OCI-LY7 (cell line): Measurements from ENCODE around the gene VAMP4. TPM values are rescaled to one million over a fixed set of nuclear protein-coding genes. Genes with fewer than 3 reads are reported as not detected.

Source experiments
- BruUV-seq: library from RNA; stranded (reverse); fragments of 400-500 nt; replicated peaks from 2 replicates; lab custom pipeline; 2021; lab: Mats Ljungman, UMichigan
- CTCF ChIA-PET: fragments of 300-600 bp; sonication (Branson Sonifier 250); formaldehyde crosslinking; loops from one replicate; lab custom pipeline; 2022; ENCODE audit warnings: antibody characterized with exemption; ENCODE audit not compliant: unreplicated experiment; lab: Charles Lee
- POLR2A ChIA-PET: fragments of 300-600 bp; sonication (Branson Sonifier 250); formaldehyde crosslinking; loops from one replicate; lab custom pipeline; 2022; ENCODE audit warnings: antibody characterized with exemption; lab: Charles Lee
- DNase-seq: peaks from one replicate; pipeline ENCODE4 v3.0.0-alpha.2; 2015; ENCODE audit warnings: low spot score
- H2AFZ ChIP-seq: fragments of 200-600 bp; sonication (generic), shearing (Covaris generic); 2 replicates; pipeline ENCODE4 v1.6.1; 2014; ENCODE audit warnings: mild to moderate bottlenecking, antibody characterized with exemption, low read length, moderate library complexity
- H3K27ac ChIP-seq: fragments of 200-600 bp; sonication (generic); 2 replicates; pipeline ENCODE4 v1.5.1; 2014; ENCODE audit warnings: mixed run types, low read depth, mild to moderate bottlenecking, moderate library complexity, low read length, inconsistent platforms; ENCODE audit not compliant: poor library complexity, severe bottlenecking
- H3K36me3 ChIP-seq: fragments of 200-600 bp; sonication (generic); 2 replicates; pipeline ENCODE4 v1.6.1; 2014; ENCODE audit warnings: mild to moderate bottlenecking, antibody characterized with exemption, low read length, moderate library complexity, mixed read lengths; ENCODE audit not compliant: insufficient read depth
- H3K4me1 ChIP-seq: fragments of 200-600 bp; sonication (generic); 2 replicates; pipeline ENCODE4 v1.5.1; 2014; ENCODE audit warnings: mild to moderate bottlenecking, low read length; ENCODE audit not compliant: insufficient read depth, poor library complexity, severe bottlenecking
- H3K4me2 ChIP-seq: fragments of 200-600 bp; sonication (generic); 2 replicates; pipeline ENCODE4 v1.6.1; 2014; ENCODE audit warnings: mild to moderate bottlenecking, low read length
- H3K4me3 ChIP-seq: fragments of 200-600 bp; sonication (generic); 2 replicates; pipeline ENCODE4 v1.5.1; 2014; ENCODE audit warnings: mild to moderate bottlenecking, low read depth, low read length; ENCODE audit not compliant: poor library complexity, severe bottlenecking
- H3K79me2 ChIP-seq: fragments of 200-600 bp; sonication (generic); 2 replicates; pipeline ENCODE4 v1.6.1; 2016; ENCODE audit warnings: low read depth, mild to moderate bottlenecking, low read length, moderate library complexity, mixed read lengths; ENCODE audit not compliant: insufficient read depth
- H3K9me2 ChIP-seq: fragments of 200-600 bp; sonication (generic); 2 replicates; pipeline ENCODE4 v1.6.1; 2016; ENCODE audit warnings: mild to moderate bottlenecking, low read length, mixed read lengths; ENCODE audit not compliant: insufficient read depth
- H3K9me3 ChIP-seq: fragments of 200-600 bp; sonication (generic); 2 replicates; pipeline ENCODE4 v1.6.1; 2014; ENCODE audit warnings: mild to moderate bottlenecking, mixed run types, low read length, mixed read lengths
- H4K20me1 ChIP-seq: fragments of 200-600 bp; sonication (generic); 2 replicates; pipeline ENCODE4 v1.6.1; 2014; ENCODE audit warnings: mild to moderate bottlenecking, antibody characterized with exemption, low read length, moderate library complexity, mixed read lengths; ENCODE audit not compliant: insufficient read depth
- CTCF ChIP-seq: fragments of 200-600 bp; sonication (generic); conservative IDR thresholded peaks from 2 replicates; pipeline ENCODE4 v1.5.1; 2014; ENCODE audit warnings: mild to moderate bottlenecking, antibody characterized with exemption, low read length, moderate library complexity, mixed read lengths
- EZH2phosphoT487 ChIP-seq: fragments of 200-600 bp; sonication (generic); IDR thresholded peaks from 2 replicates; pipeline ENCODE4 v1.6.1; 2018; ENCODE audit warnings: low read depth, borderline replicate concordance, mild to moderate bottlenecking, mixed run types, antibody characterized with exemption, low read length, moderate library complexity, mixed read lengths
- intact Hi-C: fragments of 100-400 bp; cut with micrococcal nuclease; formaldehyde crosslinking; loops from one replicate; pipeline ENCODE4 v1.10.0; 2022; ENCODE audit not compliant: unreplicated experiment
- total RNA-seq, 2 experiments: library from RNA; depleted of rRNA in 1 of 2; stranded (reverse); fragments of >200 nt in 1 of 2; shearing (Covaris generic) in 1 of 2; gene quantifications; 2 replicates each; pipeline ENCODE4 v1.2.3, GENCODE V29; 2014 to 2022

VAMP4 gene
- total RNA-seq, 2 experiments from 2014 or later, result 3.4 to 7.7 TPM

DNA sequence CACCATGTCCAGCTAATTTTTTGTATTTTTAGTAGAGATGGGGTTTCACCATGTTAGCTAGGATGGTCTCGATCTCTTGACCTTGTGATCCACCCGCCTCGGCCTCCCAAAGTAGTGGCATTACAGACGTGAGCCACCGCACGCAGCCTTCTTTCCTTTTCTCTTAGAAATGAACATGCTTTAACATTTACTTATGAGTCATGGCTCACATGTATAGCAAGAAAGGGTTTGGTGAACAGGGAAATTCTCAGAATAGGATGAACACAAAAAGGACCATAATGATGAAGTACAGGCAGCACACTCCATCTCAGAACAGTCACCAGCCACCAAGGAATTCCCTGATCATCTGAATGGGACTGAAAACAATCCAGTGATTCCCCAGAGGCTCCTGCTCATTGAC lies 9.4 kb upstream of the VAMP4 start:
- Histone ChIP-seq H3K27ac (no peak overlapping the region), H3K9me2 (no peaks in the 10 kb centered on the region), H3K4me2 (no peak overlapping the region), H3K4me1 (no peaks in the 10 kb centered on the region), H3K36me3 (no peaks in the 10 kb centered on the region), H3K79me2 (no peaks in the 10 kb centered on the region), H3K9me3 (no peaks in the 10 kb centered on the region), H2AFZ (no peak overlapping the region), H3K4me3 (no peak overlapping the region), H4K20me1 (no peaks in the 10 kb centered on the region)
- CTCF ChIA-PET, result no interaction called here
- BruUV-seq, result no TSS peak
- POLR2A ChIA-PET, result no interaction called here
- intact Hi-C loops, result no loop called here
- DNase-seq, result no peak
- TF ChIP-seq EZH2phosphoT487, result no peak
- TF ChIP-seq CTCF, result no peak

DNA sequence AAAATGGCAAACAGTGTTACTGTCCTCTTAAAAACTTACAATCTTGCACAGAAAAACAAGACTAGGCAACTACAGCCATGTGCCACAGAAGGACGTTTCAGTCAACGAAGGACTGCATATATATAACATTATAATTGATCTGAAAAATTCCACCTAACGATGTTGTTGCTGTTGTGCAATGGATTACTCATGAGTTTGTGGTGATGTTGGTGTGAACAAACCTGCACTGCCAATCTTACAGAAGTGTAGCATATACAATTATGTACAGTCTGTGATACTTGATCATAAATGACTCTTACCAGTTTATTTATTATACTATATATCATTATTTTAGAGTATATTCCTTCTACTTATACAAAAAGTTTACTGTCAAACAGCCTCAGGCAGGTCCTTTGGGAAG lies 6.8 kb upstream of the VAMP4 start:
- H3K9me3 ChIP-seq, result no peaks in the 10 kb centered on the region
- ChIA-PET POLR2A (no interaction called here), CTCF (no interaction called here)
- no TSS peak for BruUV-seq
- H3K4me3 ChIP-seq, result no peak overlapping the region
- no peak overlapping the region for H3K4me2 ChIP-seq
- H3K27ac ChIP-seq, result no peak overlapping the region
- no peaks in the 10 kb centered on the region for H3K9me2 ChIP-seq
- H3K79me2 ChIP-seq, result no peaks in the 10 kb centered on the region
- no peak for DNase-seq
- H4K20me1 ChIP-seq, result no peaks in the 10 kb centered on the region
- no peak overlapping the region for H2AFZ ChIP-seq
- TF ChIP-seq EZH2phosphoT487, result no peak
- no peak for TF ChIP-seq CTCF
- intact Hi-C loops, result no loop called here
- peaks cover 2% of the 10 kb centered on the region for H3K4me1 ChIP-seq
- no peaks in the 10 kb centered on the region for H3K36me3 ChIP-seq

GRCh38 chr1:171744986-171745385 lies 3.1 kb upstream of the VAMP4 start:
- Histone ChIP-seq H3K27ac (no peak overlapping the region), H2AFZ (no peak overlapping the region), H3K4me2 (no peak overlapping the region), H3K79me2 (peaks cover 12% of the 10 kb centered on the region; the same call in 1 of the 2 replicates), H3K36me3 (no peaks in the 10 kb centered on the region), H3K4me1 (peaks cover 23% of the 10 kb centered on the region), H4K20me1 (no peaks in the 10 kb centered on the region), H3K4me3 (no peak overlapping the region), H3K9me2 (no peaks in the 10 kb centered on the region), H3K9me3 (no peaks in the 10 kb centered on the region)
- CTCF ChIA-PET, result no interaction called here
- TF ChIP-seq CTCF, result no peak
- no peak for TF ChIP-seq EZH2phosphoT487
- no TSS peak for BruUV-seq
- DNase-seq, result no peak
- POLR2A ChIA-PET, result interaction anchor here (1.0 kb wide), 2 partner anchors 25 to 493 kb away, joined by 3 read pairs; no protein-coding TSS in a partner anchor
- intact Hi-C loops, result loop anchor here (5.0 kb wide), 2 partner anchors 493 to 787 kb away; partner anchors contain the start of gene SUCO
